ENCODE data around the gene URAD.

- no peak for TF ChIP-seq CTCF (conservative IDR thresholded peaks at IDR 0.05 in 1 of 2, IDR thresholded peaks at IDR 0.05 in 1 of 2; ENCODE audit: extremely low read depth in 1 of 2, insufficient read depth in 1 of 2, low read depth in 1 of 2, low read length in 2 of 2)
- no peak for TF ChIP-seq EZH2 (IDR thresholded peaks at IDR 0.05; ENCODE audit: borderline replicate concordance, low read length)
Measured at GRCh38 chr13:28031220-28031895, 42.9 kb upstream of the URAD start.
